ENCODE results near the gene SPTBN1.

The SPTBN1 gene

DNA sequence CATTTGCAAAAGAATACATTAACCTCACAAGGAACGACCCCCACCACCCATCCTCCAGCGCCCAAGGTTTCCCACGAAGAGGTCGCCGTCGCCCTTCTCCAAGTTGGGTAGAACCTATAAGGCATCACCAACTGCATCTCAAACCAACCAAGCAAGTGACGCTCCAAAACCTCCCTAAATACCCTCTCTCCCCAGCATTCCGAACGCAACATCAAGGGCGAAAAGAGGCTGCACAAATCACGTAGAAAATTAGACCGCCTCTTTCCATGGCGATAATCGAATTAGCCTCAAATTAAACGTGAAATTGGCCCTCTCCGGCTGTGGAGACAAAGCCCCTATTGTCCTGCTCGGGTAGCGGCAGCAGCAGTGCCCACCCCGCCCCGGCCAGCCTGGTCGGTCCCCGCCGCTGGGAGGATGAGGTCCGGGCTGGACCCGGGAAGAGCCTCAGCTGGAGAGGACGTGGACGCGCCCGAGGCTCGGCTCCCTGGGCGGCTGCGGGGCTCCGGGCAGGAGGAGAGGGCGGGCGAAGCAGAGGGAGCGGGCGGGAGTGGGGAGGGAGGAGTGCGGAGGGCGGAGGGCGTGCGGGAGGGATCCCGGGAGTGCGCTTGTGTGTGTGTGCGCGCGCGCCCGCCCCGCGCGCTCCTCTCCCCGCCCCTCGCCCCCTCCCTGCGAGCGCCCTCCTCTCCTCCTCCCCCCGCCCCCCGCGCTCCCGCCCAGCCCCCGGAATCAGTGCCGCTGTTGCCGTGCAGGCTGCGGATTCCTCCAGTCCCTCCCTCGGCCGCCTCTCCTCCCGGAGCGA, at the start of gene SPTBN1:
Gene SPTBN1, plus strand, starts transcription at position 765 of the 799 bp plus-strand sequence. CDS start 70,092 bp downstream, outside the sequence.
- no peak for DNase-seq

DNA sequence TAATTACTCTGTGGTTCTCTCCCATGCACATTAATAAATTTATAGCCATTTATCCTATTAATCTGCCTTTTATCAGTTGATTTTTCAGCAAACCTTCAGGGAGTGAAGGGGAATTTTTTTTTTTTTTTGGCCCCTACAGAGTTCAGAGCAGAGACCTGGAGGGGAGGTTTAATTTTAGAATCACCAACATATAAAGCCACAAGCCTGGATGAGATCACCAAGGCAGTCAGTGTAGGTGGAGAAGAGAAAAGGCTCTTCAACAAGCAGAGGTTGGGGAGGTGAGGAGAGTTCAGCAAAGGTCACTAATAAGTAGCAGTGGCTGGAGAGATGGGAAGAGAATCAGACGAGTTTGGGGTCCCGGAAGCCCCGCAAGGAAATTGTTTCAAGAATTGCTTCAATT, 48.4 kb upstream of the SPTBN1 start:
- no peak for DNase-seq

DNA sequence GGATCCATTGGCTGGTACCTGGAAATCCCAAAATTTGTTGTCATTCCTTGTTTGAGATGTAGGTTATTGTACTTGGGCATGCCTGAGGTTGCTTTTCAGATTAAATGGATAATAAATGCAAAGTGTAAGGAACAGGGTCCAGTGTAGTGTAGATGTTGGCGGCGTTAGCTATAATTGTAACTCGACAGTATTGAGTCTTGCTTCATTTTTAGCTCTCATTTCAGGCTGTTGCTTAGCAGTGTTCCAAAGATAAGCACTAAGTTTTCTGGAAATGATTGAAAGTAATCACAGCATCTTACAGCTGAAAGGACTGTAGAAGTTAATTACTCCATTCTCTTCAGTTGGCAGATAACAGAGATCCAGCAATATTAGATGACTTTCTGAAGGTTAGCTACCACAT, 47.8 kb upstream of the SPTBN1 start:
- no peak for DNase-seq

DNA sequence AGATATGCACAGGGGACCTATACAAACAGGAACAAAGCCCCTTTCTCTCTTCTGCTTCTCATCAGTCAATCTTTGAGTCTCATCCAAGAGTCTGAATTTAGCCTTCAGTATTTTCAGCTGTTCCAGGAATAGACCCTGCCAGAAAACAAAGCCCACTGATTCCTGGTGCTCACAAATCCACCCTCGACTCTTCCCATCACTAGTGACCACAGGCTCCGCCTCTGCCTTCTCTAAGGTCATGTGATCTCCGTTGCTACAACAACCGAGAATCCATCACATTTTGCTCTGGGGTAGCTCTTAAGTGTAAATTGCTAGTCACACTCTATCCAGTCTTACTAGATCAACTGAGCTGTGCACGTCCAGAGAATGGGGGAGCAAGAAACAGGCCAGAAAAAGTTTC, 46.4 kb upstream of the SPTBN1 start:
- no peak for DNase-seq

DNA sequence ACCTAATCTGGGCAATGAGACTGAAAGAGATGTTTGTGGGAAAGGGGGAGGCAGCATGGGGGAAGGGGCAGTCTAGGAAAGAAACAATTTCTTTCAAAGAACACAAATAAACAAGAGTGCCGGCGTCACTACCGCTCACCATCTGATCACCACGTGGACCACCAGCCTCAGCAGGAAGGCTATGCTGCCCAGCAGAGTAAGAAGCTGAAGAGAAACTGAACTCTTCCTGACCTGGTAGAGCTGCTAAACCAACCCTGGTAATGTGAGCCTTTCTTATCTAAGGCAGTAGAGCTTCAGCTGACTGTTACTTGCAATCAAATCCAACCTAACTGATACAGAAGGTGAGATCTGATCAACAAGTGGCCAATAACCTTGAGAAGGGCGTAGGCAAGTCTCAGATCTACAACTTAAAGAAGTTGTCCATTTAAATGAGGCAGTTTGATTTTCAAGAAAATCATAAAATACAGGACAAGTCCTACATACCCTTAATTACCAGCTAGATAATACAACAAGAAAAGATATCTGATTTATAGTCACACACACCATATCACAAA, 44.2 kb upstream of the SPTBN1 start:
- no peak for DNase-seq

DNA sequence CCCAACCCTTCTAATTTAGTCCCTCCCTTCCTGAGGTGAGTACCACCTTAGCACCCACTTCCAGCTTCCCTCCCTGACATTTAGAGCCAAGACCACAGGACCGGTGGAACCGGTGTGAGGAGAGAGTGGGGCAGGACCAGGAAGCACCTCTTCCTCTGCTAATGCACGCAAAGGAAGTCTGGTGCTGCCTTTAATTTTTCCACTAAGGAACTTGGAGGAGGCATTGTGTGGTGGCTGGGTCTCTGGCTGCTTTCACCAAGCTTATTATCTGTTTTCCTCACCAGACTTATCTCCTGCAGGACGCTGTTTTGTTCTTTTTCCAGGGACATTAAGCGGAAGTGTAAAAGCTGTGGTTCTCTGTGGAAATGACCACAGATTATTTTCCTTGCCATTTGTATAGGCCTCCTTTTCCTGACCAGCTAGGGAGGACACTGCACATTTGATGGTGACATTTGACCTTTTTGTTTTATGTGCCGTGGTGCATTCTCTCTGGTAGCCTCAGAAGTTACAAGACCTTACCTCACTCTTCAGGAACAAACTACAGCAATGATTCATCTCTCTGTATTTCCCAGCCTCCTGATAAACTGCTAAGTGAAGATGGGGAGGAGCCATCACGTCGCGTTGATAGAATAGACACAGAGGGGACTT, 39.8 kb upstream of the SPTBN1 start:
- DNase-seq, result no peak

DNA sequence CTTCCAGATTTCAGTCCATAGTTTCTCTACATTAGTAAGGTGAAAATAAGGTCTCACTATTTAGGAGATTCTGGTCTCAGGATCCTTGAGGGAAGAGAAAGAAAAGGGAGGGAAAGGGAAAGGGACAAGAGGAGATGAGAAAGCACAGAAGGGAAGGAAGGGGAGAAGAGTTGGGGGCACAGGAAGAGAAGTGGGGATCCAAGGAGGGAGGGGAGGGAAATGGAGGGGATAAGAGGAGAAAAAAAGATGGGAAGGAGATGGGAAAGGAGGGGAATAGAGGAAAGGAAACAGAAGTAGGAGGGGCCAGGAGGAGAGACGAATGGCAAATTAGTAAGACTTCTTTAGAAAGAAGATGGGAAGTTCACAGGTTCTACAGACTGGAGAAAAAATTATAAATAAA, 39.2 kb upstream of the SPTBN1 start:
- no peak for DNase-seq

DNA sequence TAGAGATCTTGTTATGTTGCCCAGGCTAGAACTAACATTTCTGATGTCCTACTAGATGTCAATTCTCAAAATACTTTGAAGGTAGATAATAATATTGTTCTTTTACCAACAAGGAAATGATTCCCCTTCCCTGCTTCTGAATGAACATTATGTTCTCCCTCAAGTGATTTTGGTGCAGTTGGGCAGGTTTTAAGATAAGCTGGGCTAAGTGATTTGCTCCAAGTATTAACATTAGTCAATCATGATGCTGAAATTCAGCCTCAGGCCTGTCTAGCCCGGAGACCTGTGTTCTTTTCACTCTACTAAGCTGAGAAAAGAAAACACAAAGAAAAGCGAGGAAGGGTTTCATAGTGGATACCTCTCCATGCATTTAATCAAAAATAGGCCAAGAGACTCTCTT, 38.5 kb upstream of the SPTBN1 start:
- no peak for DNase-seq

DNA sequence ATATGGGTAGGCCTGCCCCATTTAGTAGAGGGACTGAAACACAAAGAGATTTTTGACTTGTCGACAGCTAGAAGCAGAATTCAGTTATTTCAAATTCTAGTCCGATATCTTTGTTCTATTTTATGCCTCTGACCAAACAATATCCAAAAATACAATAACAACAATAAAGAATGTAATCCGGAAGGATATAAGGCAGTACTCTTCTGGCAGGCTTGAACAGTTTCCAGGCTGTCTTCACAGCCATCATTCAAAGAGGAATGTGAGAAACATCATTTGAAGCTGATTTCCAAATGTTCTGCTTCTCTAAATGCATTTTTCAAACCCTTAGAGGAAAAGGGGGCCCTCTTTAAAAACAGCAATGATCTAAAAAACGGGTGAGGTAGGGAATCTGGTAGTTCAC, 36.7 kb upstream of the SPTBN1 start:
- DNase-seq, result no peak

DNA sequence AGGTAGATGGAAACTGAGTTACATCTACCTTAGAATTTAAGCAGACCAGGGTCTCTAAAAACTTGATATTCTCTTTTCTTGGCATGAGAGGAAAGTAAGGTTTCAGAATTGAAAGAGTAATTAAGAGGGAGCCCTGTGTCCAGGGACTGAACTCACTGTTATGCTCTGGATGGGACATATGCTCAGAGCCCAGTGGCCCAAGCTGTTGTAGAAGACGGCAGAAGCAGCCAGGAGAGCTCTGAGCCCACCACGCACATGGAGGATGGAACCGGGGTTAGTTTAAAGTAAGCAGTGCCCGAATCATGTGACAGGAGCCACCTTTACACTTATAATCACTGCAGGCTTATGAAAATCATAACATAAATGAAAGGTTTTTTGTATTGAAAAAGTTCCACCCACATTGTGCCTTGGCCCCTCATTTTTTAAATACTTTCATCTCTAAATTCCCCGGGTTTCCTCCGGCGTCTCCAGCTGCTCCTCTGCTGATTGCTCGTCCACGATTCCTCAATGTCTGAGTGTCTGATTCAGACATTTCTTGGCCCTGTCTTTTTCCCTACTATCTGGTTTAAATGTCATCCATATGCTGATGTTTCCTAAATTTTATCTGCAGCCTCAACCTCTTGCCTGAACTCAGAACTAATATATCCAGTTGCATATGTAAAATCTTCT, 36.1 kb upstream of the SPTBN1 start:
- DNase-seq, result no peak

DNA sequence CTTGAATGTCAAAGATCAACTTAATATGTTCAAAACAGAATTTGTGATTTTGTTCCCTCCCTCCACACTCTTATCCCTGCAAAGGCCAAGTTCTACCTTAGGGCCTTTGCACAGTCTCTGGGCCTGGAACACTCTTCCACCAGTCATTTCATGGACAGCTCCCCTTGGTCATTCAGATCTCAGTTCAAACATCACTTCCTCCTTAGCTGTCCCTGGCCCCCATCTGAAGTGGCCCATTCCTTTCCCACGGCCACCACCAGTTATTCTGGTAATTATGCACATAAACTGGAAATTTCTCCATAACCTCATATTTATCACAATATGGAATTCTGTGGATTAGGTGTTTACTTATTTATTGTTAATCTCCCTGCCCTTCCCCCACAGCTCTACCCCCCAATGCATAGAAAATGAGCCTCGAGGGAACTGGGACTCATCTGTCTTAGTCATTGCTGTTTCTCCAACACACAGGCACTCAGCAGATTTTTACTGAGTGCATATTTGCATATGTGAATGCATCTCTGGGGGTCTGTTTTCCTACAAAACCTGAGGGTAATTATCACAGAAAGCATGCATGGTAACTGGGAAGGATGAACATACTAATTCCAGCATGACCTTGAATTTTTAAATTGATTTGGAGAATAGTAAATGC, 35.5 kb upstream of the SPTBN1 start:
- DNase-seq, result no peak

DNA sequence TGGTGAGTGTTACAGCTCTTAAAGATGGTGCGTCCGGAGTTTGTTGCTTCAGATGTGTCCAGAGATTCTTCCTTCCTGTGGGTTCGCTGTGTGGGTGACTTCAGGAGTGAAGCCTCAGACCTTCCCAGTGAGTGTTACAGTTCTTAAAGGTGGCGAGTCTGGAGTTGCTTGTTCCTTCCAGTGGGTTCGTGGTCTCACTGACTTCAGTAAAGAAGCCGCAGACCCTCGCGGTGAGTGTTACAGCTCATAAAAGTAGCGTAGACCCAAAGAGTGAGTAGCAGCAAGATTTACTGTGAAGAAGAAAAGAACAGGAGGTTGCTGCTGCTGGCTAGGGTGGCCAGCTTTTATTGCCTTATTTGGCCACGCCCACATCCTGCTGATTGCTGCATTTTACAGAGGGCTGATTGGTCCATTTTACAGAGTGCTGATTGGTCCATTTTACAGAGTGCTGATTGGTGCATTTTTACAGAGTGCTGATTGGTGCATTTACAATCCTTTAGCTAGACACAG, 34.0 kb upstream of the SPTBN1 start:
- peak; percentile 61 for DNase-seq

DNA sequence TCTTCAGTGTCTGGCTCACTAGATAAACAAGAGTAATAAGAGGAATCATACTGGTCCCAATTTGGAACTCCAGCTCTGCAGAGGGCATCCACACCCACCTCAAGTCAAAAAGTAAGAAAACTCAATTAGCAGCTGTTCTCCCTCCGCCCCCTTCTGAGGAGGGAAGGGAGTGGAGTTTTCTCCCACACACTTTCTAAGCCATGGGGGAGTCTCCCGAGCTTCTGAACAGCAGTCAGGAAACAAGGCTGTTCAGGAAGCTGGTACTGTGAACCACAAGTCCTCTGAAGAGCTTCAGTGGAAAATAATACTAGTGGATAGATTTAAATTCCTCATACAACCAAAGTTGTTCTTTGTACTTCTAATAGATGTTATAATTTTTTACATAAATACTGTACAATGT, 32.9 kb upstream of the SPTBN1 start:
- no peak for DNase-seq

DNA sequence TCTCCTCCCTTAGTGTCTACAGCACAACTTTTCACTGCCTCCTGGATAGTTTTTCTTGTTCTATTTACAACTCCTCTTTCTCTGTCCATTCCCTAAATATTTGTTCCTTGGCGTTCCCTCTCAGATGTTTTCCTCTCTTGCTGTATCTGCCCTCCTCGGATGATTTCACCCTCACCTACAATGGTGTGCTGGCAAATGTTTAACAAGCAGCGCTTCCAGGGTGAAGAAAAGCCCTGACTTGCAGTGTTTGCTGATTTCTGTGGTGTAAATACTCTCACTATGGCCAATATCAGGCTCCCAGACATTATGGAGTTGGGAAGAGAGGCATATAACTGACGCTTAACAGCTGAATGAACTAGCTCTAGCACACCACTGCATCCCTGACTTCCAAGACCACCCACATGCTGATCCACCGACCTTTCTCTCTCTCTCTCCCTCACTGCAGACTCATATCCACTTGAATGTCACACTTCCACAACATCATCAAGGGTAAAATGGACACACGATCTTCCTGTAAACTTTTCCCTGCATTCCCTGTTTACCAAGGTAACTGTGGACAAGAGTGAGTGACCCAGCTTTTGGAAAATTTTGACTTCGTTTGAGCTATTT, 31.5 kb upstream of the SPTBN1 start:
- DNase-seq, result no peak

DNA sequence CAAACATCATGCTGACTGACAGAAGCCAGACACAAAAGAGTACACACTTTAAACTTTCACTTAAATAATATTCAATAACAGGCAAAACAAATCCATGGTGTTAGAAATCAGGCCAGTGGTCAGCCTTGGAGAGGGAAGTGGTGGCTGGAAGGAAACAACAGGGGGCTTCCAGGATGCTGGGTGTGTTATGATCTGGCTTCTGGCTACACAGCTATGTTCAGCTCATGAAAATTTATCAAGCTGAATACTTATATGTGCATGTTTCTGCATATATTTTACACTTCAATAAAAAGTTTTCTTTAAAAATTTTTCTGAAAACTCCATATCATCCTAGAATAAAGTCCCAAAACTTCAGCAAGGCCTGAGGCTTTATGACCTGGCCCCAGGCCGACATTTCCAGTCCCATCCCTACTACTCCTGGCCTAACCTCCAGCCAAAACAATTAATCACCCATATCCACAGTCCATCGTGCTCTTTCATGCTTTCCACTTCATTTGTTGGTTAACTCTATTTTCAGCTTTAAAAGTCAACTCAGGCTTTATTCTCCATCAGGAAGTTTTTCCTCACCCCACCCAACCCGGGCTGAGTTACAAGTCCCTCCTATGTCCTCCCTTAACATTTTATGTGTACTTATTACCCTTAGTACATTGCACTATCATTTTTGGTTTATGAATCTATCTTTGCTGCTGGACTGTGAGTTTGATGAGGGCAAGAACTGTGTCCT, 27.9 kb upstream of the SPTBN1 start:
- no peak for DNase-seq

DNA sequence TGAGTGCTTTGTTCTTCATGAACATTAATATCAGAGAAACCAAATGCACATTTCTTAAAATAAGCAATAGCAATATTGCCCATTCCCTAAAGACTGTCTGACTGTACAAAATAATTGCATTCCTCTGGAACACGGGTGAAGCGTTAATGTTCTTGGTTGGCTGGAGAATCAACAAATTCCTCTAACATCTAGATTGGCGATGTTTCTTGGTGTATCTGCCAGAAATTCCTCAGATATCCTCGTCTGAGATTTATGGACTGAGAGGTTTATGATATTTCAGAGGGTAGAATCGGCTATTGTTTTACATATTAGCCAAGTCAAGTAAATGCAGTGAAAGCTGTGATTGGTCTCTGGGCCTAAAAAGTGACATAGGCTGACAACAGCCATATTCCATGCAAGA, 27.1 kb upstream of the SPTBN1 start:
- no peak for DNase-seq

DNA sequence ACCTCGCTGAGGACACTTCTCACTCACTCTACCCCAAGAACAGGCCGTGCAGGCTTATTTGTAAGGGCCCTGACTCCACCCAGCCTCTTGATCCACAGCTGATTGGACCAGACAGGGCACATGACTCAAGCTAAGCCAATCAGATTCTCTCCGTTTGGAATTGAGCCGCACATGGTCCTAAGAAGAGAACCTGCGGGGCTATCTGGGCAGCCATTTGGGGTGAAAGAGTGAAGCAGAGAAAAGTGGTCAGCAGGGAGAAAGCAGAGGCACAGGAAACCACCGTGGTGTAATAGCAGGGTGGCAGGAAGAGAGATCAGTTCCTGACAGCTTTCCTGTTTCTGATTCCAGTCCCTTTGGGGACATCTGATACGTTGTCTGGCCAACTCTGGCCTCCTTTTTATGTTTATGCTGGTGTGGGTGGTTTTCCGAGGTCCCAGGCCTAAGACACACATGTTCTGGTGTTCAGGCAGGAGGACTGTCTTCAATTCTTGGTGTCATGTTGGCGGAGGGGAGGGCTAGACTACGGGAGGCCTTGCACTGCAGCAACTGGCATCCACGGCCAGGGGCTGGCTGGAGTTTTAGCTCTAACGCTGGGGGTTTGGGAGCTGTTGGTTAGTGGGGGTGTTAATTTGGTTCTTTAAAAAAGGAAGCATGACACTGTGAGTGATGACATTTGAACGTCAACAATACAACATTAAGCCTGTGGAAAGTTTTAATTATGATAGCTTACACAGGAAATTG, 26.1 kb upstream of the SPTBN1 start:
- no peak for DNase-seq

DNA sequence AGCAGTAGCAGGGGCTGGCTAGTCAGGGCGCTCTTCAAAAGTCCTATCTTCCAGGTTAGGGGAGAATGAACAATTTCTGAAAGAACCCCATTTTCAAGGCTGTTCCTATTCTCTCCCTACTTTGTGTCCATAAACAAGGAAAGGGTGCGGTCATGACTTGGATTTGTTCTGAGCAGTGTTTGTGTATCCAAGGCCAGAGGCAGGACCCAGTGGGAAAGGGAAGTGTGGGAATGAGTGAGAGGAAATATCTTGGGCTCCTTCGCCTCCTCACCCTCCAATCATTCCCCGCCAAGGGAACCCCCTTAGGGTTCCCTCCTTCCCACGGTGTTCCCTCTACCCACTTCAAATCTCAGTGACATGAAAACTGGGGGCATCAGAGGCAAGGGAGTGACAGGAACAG, 25.5 kb upstream of the SPTBN1 start:
- DNase-seq, result no peak

DNA sequence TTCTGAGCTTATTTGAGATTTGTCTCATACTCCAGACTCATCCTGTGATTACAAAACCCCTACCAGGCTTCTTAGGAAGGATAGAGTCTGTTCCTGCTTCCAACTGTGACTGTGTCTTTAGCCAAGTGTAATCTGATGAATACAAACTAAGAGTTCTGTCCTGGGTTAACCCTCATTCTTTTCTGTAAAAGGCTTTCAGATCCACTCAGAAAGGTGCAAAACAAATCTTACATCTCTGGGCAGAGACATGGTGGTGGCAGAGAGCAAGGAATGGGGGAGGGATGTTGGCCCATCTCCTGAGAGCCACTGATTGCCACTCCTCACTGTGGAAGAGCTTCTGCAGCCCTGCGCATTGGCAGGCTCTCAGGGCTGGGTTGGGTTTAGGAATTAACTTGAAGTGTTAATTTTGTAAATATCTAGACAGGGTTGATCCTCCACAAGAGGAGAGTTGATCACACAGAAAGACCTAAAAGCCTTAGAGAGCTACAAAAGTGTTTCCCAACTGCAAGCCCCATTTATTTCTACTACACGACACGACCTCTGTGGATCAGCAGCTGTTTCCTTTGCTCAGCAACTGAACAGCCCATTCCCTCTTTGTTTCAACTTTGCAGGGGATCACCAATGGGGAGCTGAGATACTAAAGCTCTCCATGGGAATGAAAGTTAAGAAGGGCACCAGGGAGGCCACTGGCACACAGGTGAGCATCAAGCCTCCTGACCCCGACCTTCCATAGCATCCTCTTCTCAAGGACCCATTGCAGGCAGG, 23.7 kb upstream of the SPTBN1 start:
- DNase-seq, result no peak

DNA sequence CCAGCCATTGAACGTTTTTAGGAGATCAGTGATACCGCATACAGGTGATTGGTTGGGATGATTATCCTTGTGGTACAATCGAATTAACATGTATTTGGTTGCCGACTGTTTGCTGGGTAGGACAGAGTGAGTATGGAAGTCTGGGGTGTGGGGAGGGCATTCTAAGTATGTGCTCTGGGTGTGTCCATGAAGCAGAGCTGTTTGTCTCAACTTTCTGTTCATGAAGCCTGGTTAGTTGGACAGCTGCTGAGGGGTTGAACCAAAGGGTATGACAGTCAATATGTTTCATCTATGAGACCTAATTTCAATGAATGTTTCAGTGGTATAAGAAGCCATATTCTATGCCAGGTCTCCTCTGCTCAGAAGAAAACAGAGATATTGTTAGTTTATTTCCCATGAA, 21.9 kb upstream of the SPTBN1 start:
- no peak for DNase-seq
